ENCODE results near the gene CACNA1F.

The CACNA1F gene

GRCh38 chrX:49187526-49187925 is 45.6 kb downstream of the CACNA1F start:
- DNase-seq: no peak

GRCh38 chrX:49187028-49187394 is 46.1 kb downstream of the CACNA1F start:
- TF ChIP-seq, protein P1, sequence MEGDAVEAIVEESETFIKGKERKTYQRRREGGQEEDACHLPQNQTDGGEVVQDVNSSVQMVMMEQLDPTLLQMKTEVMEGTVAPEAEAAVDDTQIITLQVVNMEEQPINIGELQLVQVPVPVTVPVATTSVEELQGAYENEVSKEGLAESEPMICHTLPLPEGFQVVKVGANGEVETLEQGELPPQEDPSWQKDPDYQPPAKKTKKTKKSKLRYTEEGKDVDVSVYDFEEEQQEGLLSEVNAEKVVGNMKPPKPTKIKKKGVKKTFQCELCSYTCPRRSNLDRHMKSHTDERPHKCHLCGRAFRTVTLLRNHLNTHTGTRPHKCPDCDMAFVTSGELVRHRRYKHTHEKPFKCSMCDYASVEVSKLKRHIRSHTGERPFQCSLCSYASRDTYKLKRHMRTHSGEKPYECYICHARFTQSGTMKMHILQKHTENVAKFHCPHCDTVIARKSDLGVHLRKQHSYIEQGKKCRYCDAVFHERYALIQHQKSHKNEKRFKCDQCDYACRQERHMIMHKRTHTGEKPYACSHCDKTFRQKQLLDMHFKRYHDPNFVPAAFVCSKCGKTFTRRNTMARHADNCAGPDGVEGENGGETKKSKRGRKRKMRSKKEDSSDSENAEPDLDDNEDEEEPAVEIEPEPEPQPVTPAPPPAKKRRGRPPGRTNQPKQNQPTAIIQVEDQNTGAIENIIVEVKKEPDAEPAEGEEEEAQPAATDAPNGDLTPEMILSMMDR (IDR thresholded peaks at IDR 0.05; ENCODE audit: low read depth, low read length): no peak
- peaks cover 18% of the 10 kb centered on the region for H3K27me3 ChIP-seq (ENCODE audit: insufficient read depth, low read depth, severe bottlenecking)
- H3K9me3 ChIP-seq (ENCODE audit: severe bottlenecking): no peaks in the 10 kb centered on the region
- peak; percentile 51 for DNase-seq
- H3K4me3 ChIP-seq (ENCODE audit: low read depth, low read length): peak overlapping the region; percentile 57; the same call in 1 of the 2 replicates
- H3K27ac ChIP-seq: peak overlapping the region; percentile 78
- H3K36me3 ChIP-seq: peaks cover 21% of the 10 kb centered on the region

More at GRCh38 chrX:49187526-49187925, 45.6 kb downstream of the CACNA1F start:
- peaks cover 18% of the 10 kb centered on the region for H3K27me3 ChIP-seq (ENCODE audit: insufficient read depth, low read depth, severe bottlenecking)
- H3K9me3 ChIP-seq (ENCODE audit: severe bottlenecking): no peaks in the 10 kb centered on the region
- H3K36me3 ChIP-seq: peaks cover 26% of the 10 kb centered on the region
- H3K4me3 ChIP-seq (ENCODE audit: low read depth, low read length): no peak overlapping the region
- TF ChIP-seq, protein P1 (IDR thresholded peaks at IDR 0.05; ENCODE audit: low read depth, low read length): no peak
- H3K27ac ChIP-seq: peak overlapping the region; percentile 78

- Histone ChIP-seq H3K27ac (peak within 1 kb of the TSS; percentile 78), H3K27me3 (ENCODE audit: insufficient read depth, low read depth, severe bottlenecking) (peaks cover 15% of the 10 kb centered on the region), H3K9me3 (ENCODE audit: severe bottlenecking) (no peaks in the 10 kb centered on the region), H3K4me3 (ENCODE audit: low read depth, low read length) (peak within 1 kb of the TSS; percentile 57), H3K36me3 (peaks cover 15% of the 10 kb centered on the region)
- peak; percentile 83 for DNase-seq
- TF ChIP-seq, protein P1 (IDR thresholded peaks at IDR 0.05; ENCODE audit: low read depth, low read length): peak; percentile 52
Observed at GRCh38 chrX:49186125-49187027, 46.8 kb downstream of the CACNA1F start, which contains the start of gene PRICKLE3. TSS of gene PRICKLE3 (minus strand) at chrX:49186373. CDS start at chrX:49186297, 76 bp downstream.

- H3K9me3 ChIP-seq (ENCODE audit: severe bottlenecking): no peaks in the 10 kb centered on the region
- H3K4me3 ChIP-seq (ENCODE audit: low read depth, low read length): no peak overlapping the region
- TF ChIP-seq, protein P1 (IDR thresholded peaks at IDR 0.05; ENCODE audit: low read depth, low read length): no peak
- no peak for DNase-seq
- H3K36me3 ChIP-seq: peaks cover 5% of the 10 kb centered on the region
- no peak overlapping the region for H3K27ac ChIP-seq
- peaks cover 15% of the 10 kb centered on the region for H3K27me3 ChIP-seq (ENCODE audit: insufficient read depth, low read depth, severe bottlenecking)
Observed at GRCh38 chrX:49184294-49185281, 48.6 kb downstream of the CACNA1F start.

- Histone ChIP-seq H3K36me3 (no peaks in the 10 kb centered on the region), H3K4me3 (ENCODE audit: low read depth, low read length) (no peak overlapping the region), H3K27ac (no peak overlapping the region), H3K27me3 (ENCODE audit: insufficient read depth, low read depth, severe bottlenecking) (peaks cover 15% of the 10 kb centered on the region), H3K9me3 (ENCODE audit: severe bottlenecking) (no peaks in the 10 kb centered on the region)
- TF ChIP-seq, protein P1 (IDR thresholded peaks at IDR 0.05; ENCODE audit: low read depth, low read length): no peak
- DNase-seq: no peak
Observed at GRCh38 chrX:49183701-49184281, 49.3 kb downstream of the CACNA1F start.

Data from WERI-Rb-1 (cell line).